H9 (cell line): ENCODE data around the gene DLG2. TPM values are rescaled to one million over a fixed set of nuclear protein-coding genes. Genes with fewer than 3 reads are reported as not detected.

Experiments
- DNase-seq: peaks from one replicate; pipeline ENCODE4 v3.0.0-alpha.2; 2017
- H2AFZ ChIP-seq: one replicate; pipeline ENCODE4 v1.6.1; 2013; ENCODE audit warnings: mild to moderate bottlenecking, low read length, control low read depth, moderate library complexity
- H2AK5ac ChIP-seq: 2 replicates; pipeline ENCODE4 v1.6.1; 2013; ENCODE audit warnings: low read length, control low read depth, mixed read lengths; ENCODE audit not compliant: insufficient read length
- H2BK120ac ChIP-seq: one replicate; pipeline ENCODE4 v1.6.1; 2013; ENCODE audit warnings: low read depth, mild to moderate bottlenecking, low read length, control low read depth, inconsistent platforms; ENCODE audit not compliant: poor library complexity, severe bottlenecking
- H2BK12ac ChIP-seq: 2 replicates; pipeline ENCODE4 v1.6.1; 2013; ENCODE audit warnings: low read length, control low read depth, mixed read lengths, low read depth; ENCODE audit not compliant: insufficient read length
- H2BK15ac ChIP-seq: 2 replicates; pipeline ENCODE4 v1.6.1; 2013; ENCODE audit warnings: low read depth, low read length, control low read depth
- H2BK20ac ChIP-seq: one replicate; pipeline ENCODE4 v1.6.1; 2013; ENCODE audit warnings: low read depth, mild to moderate bottlenecking, low read length, control low read depth, inconsistent platforms; ENCODE audit not compliant: poor library complexity, severe bottlenecking
- H2BK5ac ChIP-seq: 2 replicates; pipeline ENCODE4 v1.6.1; 2013; ENCODE audit warnings: low read length, control low read depth, mixed read lengths; ENCODE audit not compliant: insufficient read length
- H3K14ac ChIP-seq: 2 replicates; pipeline ENCODE4 v1.6.1; 2013; ENCODE audit warnings: low read length, control low read depth; ENCODE audit not compliant: insufficient read depth
- H3K18ac ChIP-seq: 2 replicates; pipeline ENCODE4 v1.6.1; 2013; ENCODE audit warnings: low read depth, mild to moderate bottlenecking, mixed read lengths, low read length, control low read depth; ENCODE audit not compliant: insufficient read length
- H3K23ac ChIP-seq: 2 replicates; pipeline ENCODE4 v1.6.1; 2013; ENCODE audit warnings: low read length, control low read depth, mixed read lengths, low read depth; ENCODE audit not compliant: insufficient read length
- H3K23me2 ChIP-seq: 2 replicates; pipeline ENCODE4 v1.6.1; 2013; ENCODE audit warnings: low read depth, mild to moderate bottlenecking, mixed read lengths, low read length, control low read depth; ENCODE audit not compliant: insufficient read length, poor library complexity, severe bottlenecking
- H3K27ac ChIP-seq: 2 replicates; pipeline ENCODE4 v1.5.1; 2013; ENCODE audit warnings: low read length, control low read depth, mixed read lengths, low read depth; ENCODE audit not compliant: insufficient read length
- H3K27me3 ChIP-seq: 2 replicates; pipeline ENCODE4 v1.6.1; 2013; ENCODE audit warnings: low read length, control low read depth, inconsistent platforms; ENCODE audit not compliant: insufficient read depth
- H3K4ac ChIP-seq: 2 replicates; pipeline ENCODE4 v1.6.1; 2013; ENCODE audit warnings: low read depth, mild to moderate bottlenecking, control low read depth, inconsistent platforms, low read length, moderate library complexity
- H3K4me1 ChIP-seq: 2 replicates; pipeline ENCODE4 v1.6.1; 2013; ENCODE audit warnings: low read length, control low read depth, inconsistent platforms; ENCODE audit not compliant: insufficient read depth
- H3K4me2 ChIP-seq: 2 replicates; pipeline ENCODE4 v1.6.1; 2013; ENCODE audit warnings: low read length, control low read depth, mixed read lengths; ENCODE audit not compliant: insufficient read length, insufficient read depth
- H3K56ac ChIP-seq: 2 replicates; pipeline ENCODE4 v1.6.1; 2013; ENCODE audit warnings: low read depth, mild to moderate bottlenecking, mixed read lengths, low read length, control low read depth; ENCODE audit not compliant: insufficient read length
- H3K79me1 ChIP-seq: 2 replicates; pipeline ENCODE4 v1.6.1; 2013; ENCODE audit warnings: low read depth, mild to moderate bottlenecking, moderate library complexity, low read length, control low read depth, inconsistent platforms; ENCODE audit not compliant: insufficient read depth, poor library complexity, severe bottlenecking
- H3K79me2 ChIP-seq: 2 replicates; pipeline ENCODE4 v1.6.1; 2013; ENCODE audit warnings: low read length, control low read depth, inconsistent platforms; ENCODE audit not compliant: insufficient read depth
- H3K9ac ChIP-seq: 2 replicates; pipeline ENCODE4 v1.6.1; 2013; ENCODE audit warnings: low read length, control low read depth, mixed read lengths; ENCODE audit not compliant: insufficient read length; ENCODE audit errors: extremely low read depth
- H3K9me3 ChIP-seq: one replicate; pipeline ENCODE4 v1.6.1; 2013; ENCODE audit warnings: low read depth, low read length, inconsistent platforms; ENCODE audit not compliant: control insufficient read depth
- H3T11ph ChIP-seq: one replicate; pipeline ENCODE4 v1.6.1; 2013; ENCODE audit warnings: mild to moderate bottlenecking, low read length, control low read depth, inconsistent platforms
- H4K20me1 ChIP-seq: one replicate; pipeline ENCODE4 v1.6.1; 2013; ENCODE audit not compliant: control insufficient read depth, insufficient read length, insufficient read depth
- H4K5ac ChIP-seq: 2 replicates; pipeline ENCODE4 v1.6.1; 2013; ENCODE audit warnings: low read depth, mild to moderate bottlenecking, mixed read lengths, low read length, control low read depth; ENCODE audit not compliant: insufficient read length
- H4K8ac ChIP-seq: replicated peaks from 2 replicates; pipeline ENCODE4 v1.6.1; 2013; ENCODE audit warnings: low read length, control low read depth, mixed read lengths, low read depth; ENCODE audit not compliant: insufficient read length
- H4K91ac ChIP-seq: 2 replicates; pipeline ENCODE4 v1.6.1; 2013; ENCODE audit warnings: low read depth, mild to moderate bottlenecking, moderate library complexity, mixed read lengths, low read length, control low read depth; ENCODE audit not compliant: insufficient read length
- H3K27ac Mint-ChIP-seq, 3 experiments: 2 replicates in 2 of 3; 3 replicates in 1 of 3; pipeline ENCODE4 v1.8.0; 2020 to 2021; ENCODE audit warnings: mixed read lengths in 3 of 3, mild to moderate bottlenecking in 1 of 3, moderate library complexity in 1 of 3
- H3K27me3 Mint-ChIP-seq: 2 replicates; pipeline ENCODE4 v1.8.0; 2021; ENCODE audit warnings: low read depth, mild to moderate bottlenecking, moderate library complexity, mixed read lengths
- H3K36me3 Mint-ChIP-seq, 3 experiments: 2 replicates in 2 of 3; 3 replicates in 1 of 3; pipeline ENCODE4 v1.8.0; 2020 to 2021; ENCODE audit warnings: low read depth in 3 of 3, mixed read lengths in 3 of 3; ENCODE audit not compliant: insufficient read depth in 1 of 3
- H3K4me1 Mint-ChIP-seq, 2 experiments: 2 replicates each; pipeline ENCODE4 v1.8.0; 2020; ENCODE audit warnings: mixed read lengths in 2 of 2
- H3K4me3 Mint-ChIP-seq, 2 experiments: 2 replicates in 1 of 2; 3 replicates in 1 of 2; pipeline ENCODE4 v1.8.0; 2020 to 2021; ENCODE audit warnings: mild to moderate bottlenecking in 2 of 2, mixed read lengths in 2 of 2, moderate library complexity in 1 of 2
- H3K9me3 Mint-ChIP-seq, 2 experiments: 2 replicates in 1 of 2; 3 replicates in 1 of 2; pipeline ENCODE4 v1.8.0; 2020; ENCODE audit warnings: mild to moderate bottlenecking in 2 of 2, mixed read lengths in 2 of 2, moderate library complexity in 1 of 2
- WGBS: extraction: QIAGEN DNeasy Blood & Tissue Kit; methylation state at CpG from one replicate; pipeline ENCODE4 v1.1.7; 2013; ENCODE audit warnings: missing lambda C conversion rate, low lambda C conversion rate, mixed read lengths; ENCODE audit not compliant: insufficient read length; ENCODE audit errors: extremely low coverage; 5-methylcytosine and 5-hydroxymethylcytosine counted together
- total RNA-seq: library from RNA; stranded (reverse); gene quantifications from 2 replicates; pipeline ENCODE4 v1.2.1, GENCODE V29; 2021
- TF ChIP-seq, protein P1 (sequence below): fragments of 200-600 bp; sonication (generic); conservative IDR thresholded peaks from 3 replicates; pipeline ENCODE4 v1.8.0; 2021; ENCODE audit warnings: antibody characterized with exemption, mild to moderate bottlenecking

The DLG2 gene
- total RNA-seq, 1 experiment from 2014 or later: 8.0 TPM

DNA sequence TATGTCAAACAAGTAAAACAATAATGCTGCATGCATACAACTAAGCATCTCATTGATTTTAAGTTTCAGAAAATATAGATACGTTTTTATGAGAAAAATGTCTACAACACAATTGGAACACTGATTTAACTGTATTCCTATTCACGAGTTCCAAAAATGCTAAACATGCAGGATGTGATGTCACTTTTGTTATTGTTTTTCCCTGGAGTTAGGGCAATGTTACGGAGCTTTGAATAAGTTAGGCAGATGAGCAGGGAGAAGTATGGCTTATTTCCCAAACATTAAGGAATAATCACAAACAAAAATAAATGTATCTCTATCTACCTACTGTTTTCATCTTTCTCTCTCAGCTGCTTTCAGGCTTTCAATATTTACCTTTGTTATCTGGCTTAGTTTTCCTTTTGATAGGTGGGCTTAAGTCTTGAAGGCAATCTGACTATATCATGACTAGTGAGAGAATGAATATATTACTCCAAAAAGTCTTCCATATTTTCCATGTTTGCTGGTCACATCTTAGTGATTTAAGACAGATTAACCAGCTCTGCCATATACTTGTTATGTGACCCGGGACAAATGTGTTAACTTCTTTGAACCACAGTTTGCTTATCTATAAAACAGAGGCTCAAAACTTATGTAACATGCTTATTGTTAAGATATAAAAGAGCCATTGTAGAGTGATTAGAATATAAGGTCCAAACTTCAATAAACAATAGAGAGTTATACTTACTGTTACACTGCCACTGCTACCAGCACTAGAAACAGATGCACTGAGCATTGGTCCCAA, 1486.6 kb downstream of the DLG2 start:
- no peaks in the 10 kb centered on the region; the same call in 1 of the 2 replicates for H3K27me3 Mint-ChIP-seq
- H3K27me3 ChIP-seq: no peaks in the 10 kb centered on the region
- H4K5ac ChIP-seq: no peak overlapping the region
- no peaks in the 10 kb centered on the region for H3K79me2 ChIP-seq
- H3K4me1 ChIP-seq: peaks cover 4% of the 10 kb centered on the region; the same call in 1 of the 2 replicates
- H2BK15ac ChIP-seq: no peak overlapping the region
- H3K27ac Mint-ChIP-seq: peak overlapping the region in 1 of 3 experiments; percentile 42; a peak in 2 of 7 replicates
- H2BK120ac ChIP-seq: no peak overlapping the region
- no peak overlapping the region for H3K4me3 Mint-ChIP-seq
- H2AFZ ChIP-seq: no peak overlapping the region
- H2BK12ac ChIP-seq: no peak overlapping the region
- H3K9me3 ChIP-seq: no peaks in the 10 kb centered on the region
- H3K79me1 ChIP-seq: no peaks in the 10 kb centered on the region
- no peaks in the 10 kb centered on the region for H4K20me1 ChIP-seq
- H2BK20ac ChIP-seq: no peak overlapping the region
- H4K8ac ChIP-seq: no peak overlapping the region
- WGBS: no CpG with 5 or more reads among the region's 4 CpGs
- no peak overlapping the region for H2BK5ac ChIP-seq
- no peak overlapping the region for H3K9ac ChIP-seq
- no peak overlapping the region for H3K27ac ChIP-seq
- H3K4ac ChIP-seq: no peak overlapping the region
- peaks cover 12 to 15% of the 10 kb centered on the region in 2 experiments for H3K4me1 Mint-ChIP-seq
- no peak overlapping the region for H3K4me2 ChIP-seq
- H2AK5ac ChIP-seq: no peak overlapping the region
- TF ChIP-seq, protein P1, sequence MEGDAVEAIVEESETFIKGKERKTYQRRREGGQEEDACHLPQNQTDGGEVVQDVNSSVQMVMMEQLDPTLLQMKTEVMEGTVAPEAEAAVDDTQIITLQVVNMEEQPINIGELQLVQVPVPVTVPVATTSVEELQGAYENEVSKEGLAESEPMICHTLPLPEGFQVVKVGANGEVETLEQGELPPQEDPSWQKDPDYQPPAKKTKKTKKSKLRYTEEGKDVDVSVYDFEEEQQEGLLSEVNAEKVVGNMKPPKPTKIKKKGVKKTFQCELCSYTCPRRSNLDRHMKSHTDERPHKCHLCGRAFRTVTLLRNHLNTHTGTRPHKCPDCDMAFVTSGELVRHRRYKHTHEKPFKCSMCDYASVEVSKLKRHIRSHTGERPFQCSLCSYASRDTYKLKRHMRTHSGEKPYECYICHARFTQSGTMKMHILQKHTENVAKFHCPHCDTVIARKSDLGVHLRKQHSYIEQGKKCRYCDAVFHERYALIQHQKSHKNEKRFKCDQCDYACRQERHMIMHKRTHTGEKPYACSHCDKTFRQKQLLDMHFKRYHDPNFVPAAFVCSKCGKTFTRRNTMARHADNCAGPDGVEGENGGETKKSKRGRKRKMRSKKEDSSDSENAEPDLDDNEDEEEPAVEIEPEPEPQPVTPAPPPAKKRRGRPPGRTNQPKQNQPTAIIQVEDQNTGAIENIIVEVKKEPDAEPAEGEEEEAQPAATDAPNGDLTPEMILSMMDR: no peak
- H3K23ac ChIP-seq: no peak overlapping the region
- no peak overlapping the region for H3T11ph ChIP-seq
- DNase-seq: no peak
- no peak overlapping the region for H4K91ac ChIP-seq
- no peak overlapping the region for H3K14ac ChIP-seq
- H3K36me3 Mint-ChIP-seq: no peaks in the 10 kb centered on the region
- no peaks in the 10 kb centered on the region for H3K9me3 Mint-ChIP-seq
- H3K56ac ChIP-seq: no peak overlapping the region
- no peak overlapping the region for H3K18ac ChIP-seq
- no peaks in the 10 kb centered on the region for H3K23me2 ChIP-seq
